MM.1S (cell line): ENCODE measurements around the gene UBE2E1.

Source experiments
- DNase-seq: peaks from one replicate; pipeline ENCODE4 v3.0.0-alpha.2; 2015
- H2AFZ ChIP-seq: fragments of 300-600 bp; sonication (generic); 2 replicates; pipeline ENCODE4 v1.6.0; 2016; ENCODE audit warnings: antibody characterized with exemption, low read length
- H3F3A ChIP-seq: fragments of 300-600 bp; sonication (generic); 2 replicates; pipeline ENCODE4 v1.6.1; 2016; ENCODE audit warnings: mild to moderate bottlenecking, antibody characterized with exemption, low read length, moderate library complexity, mixed read lengths; ENCODE audit not compliant: insufficient read depth
- H3K27ac ChIP-seq: fragments of 300-600 bp; sonication (generic); 2 replicates; pipeline ENCODE4 v1.5.1; 2016; ENCODE audit warnings: mild to moderate bottlenecking, low read length
- H3K27me3 ChIP-seq: fragments of 300-600 bp; sonication (generic); replicated peaks from 2 replicates; pipeline ENCODE4 v1.6.0; 2016; ENCODE audit warnings: low read length; ENCODE audit not compliant: insufficient read depth
- H3K36me3 ChIP-seq: fragments of 300-600 bp; sonication (generic); replicated peaks from 2 replicates; pipeline ENCODE4 v1.6.1; 2016; ENCODE audit warnings: mild to moderate bottlenecking, low read length, mixed read lengths; ENCODE audit not compliant: insufficient read depth
- H3K4me1 ChIP-seq: fragments of 300-600 bp; sonication (generic); 2 replicates; pipeline ENCODE4 v1.6.1; 2016; ENCODE audit warnings: low read length, mixed read lengths
- H3K4me2 ChIP-seq: fragments of 300-600 bp; sonication (generic); 2 replicates; pipeline ENCODE4 v1.6.0; 2016; ENCODE audit warnings: low read depth, low read length
- H3K4me3 ChIP-seq: fragments of 300-600 bp; sonication (generic); 2 replicates; pipeline ENCODE4 v1.5.1; 2016; ENCODE audit warnings: low read length, mixed read lengths
- H3K79me2 ChIP-seq: fragments of 300-600 bp; sonication (generic); 2 replicates; pipeline ENCODE4 v1.6.1; 2016; ENCODE audit warnings: mixed run types, low read length, mixed read lengths
- H3K9ac ChIP-seq: fragments of 300-600 bp; sonication (generic); 2 replicates; pipeline ENCODE4 v1.6.1; 2016; ENCODE audit warnings: low read length, mixed read lengths
- H3K9me2 ChIP-seq: fragments of 300-600 bp; sonication (generic); replicated peaks from 2 replicates; pipeline ENCODE4 v1.6.1; 2016; ENCODE audit warnings: mild to moderate bottlenecking, low read length, mixed read lengths; ENCODE audit not compliant: insufficient read depth
- H3K9me3 ChIP-seq: fragments of 300-600 bp; sonication (generic); replicated peaks from 2 replicates; pipeline ENCODE4 v1.6.1; 2016; ENCODE audit warnings: mild to moderate bottlenecking, low read length, mixed read lengths; ENCODE audit not compliant: insufficient read depth
- H4K20me1 ChIP-seq: fragments of 300-600 bp; sonication (generic); 2 replicates; pipeline ENCODE4 v1.6.1; 2016; ENCODE audit warnings: mild to moderate bottlenecking, low read length, moderate library complexity, mixed read lengths; ENCODE audit not compliant: insufficient read depth
- CTCF ChIP-seq: fragments of 300-600 bp; sonication (generic); IDR thresholded peaks from 2 replicates; pipeline ENCODE4 v1.5.1; 2016; ENCODE audit warnings: antibody characterized with exemption, low read length, mixed read lengths
- EZH2 ChIP-seq: fragments of 300-600 bp; sonication (generic); optimal IDR thresholded peaks from 2 replicates; pipeline ENCODE3; 2017; ENCODE audit warnings: low read depth, mild to moderate bottlenecking, antibody characterized with exemption, low read length, mixed read lengths
- EZH2phosphoT487 ChIP-seq: fragments of 300-600 bp; sonication (generic); IDR thresholded peaks from 2 replicates; pipeline ENCODE4 v1.6.1; 2018; ENCODE audit warnings: antibody characterized with exemption, low read length

The UBE2E1 gene

GRCh38 chr3:23762214-23762613 lies 43.5 kb upstream of the UBE2E1 start:
- no peak for TF ChIP-seq EZH2phosphoT487
- TF ChIP-seq EZH2 = no peak
- no peak for TF ChIP-seq CTCF
- Histone ChIP-seq H4K20me1 (no peaks in the 10 kb centered on the region), H3K27me3 (no peaks in the 10 kb centered on the region), H3K79me2 (no peaks in the 10 kb centered on the region), H3K27ac (no peak overlapping the region), H3K9me2 (no peaks in the 10 kb centered on the region), H3K9me3 (no peaks in the 10 kb centered on the region), H2AFZ (no peak overlapping the region), H3K4me3 (peak overlapping the region; percentile 10), H3K4me1 (peaks cover 7% of the 10 kb centered on the region; the same call in 1 of the 2 replicates), H3F3A (no peaks in the 10 kb centered on the region), H3K36me3 (no peaks in the 10 kb centered on the region), H3K4me2 (peak overlapping the region; percentile 45), H3K9ac (no peak overlapping the region)
- no peak for DNase-seq

- no peaks in the 10 kb centered on the region for H3K79me2 ChIP-seq
- H3K9me2 ChIP-seq = no peaks in the 10 kb centered on the region
- H4K20me1 ChIP-seq = no peaks in the 10 kb centered on the region
- no peaks in the 10 kb centered on the region for H3F3A ChIP-seq
- H3K27me3 ChIP-seq = no peaks in the 10 kb centered on the region
- peak overlapping the region; percentile 10 for H3K4me3 ChIP-seq
- no peak overlapping the region for H3K27ac ChIP-seq
- H3K4me2 ChIP-seq = peak overlapping the region; percentile 45
- TF ChIP-seq EZH2phosphoT487 (no peak), CTCF (no peak), EZH2 (no peak)
- no peak overlapping the region for H3K9ac ChIP-seq
- no peak for DNase-seq
- H2AFZ ChIP-seq = peak overlapping the region; percentile 42
- no peaks in the 10 kb centered on the region for H3K36me3 ChIP-seq
- no peaks in the 10 kb centered on the region for H3K9me3 ChIP-seq
- peaks cover 7% of the 10 kb centered on the region; the same call in 1 of the 2 replicates for H3K4me1 ChIP-seq
These were observed 42.8 kb upstream of the UBE2E1 start for GRCh38 chr3:23762759-23763477.

GRCh38 chr3:23764407-23764806 lies 41.3 kb upstream of the UBE2E1 start:
- no peaks in the 10 kb centered on the region for H3K36me3 ChIP-seq
- no peak overlapping the region for H2AFZ ChIP-seq
- H3K4me2 ChIP-seq = no peak overlapping the region
- TF ChIP-seq EZH2 (no peak), CTCF (no peak), EZH2phosphoT487 (no peak)
- H3K27me3 ChIP-seq = no peaks in the 10 kb centered on the region
- H3K9ac ChIP-seq = no peak overlapping the region
- no peak overlapping the region for H3K27ac ChIP-seq
- no peak overlapping the region for H3K4me3 ChIP-seq
- DNase-seq = no peak
- H3K4me1 ChIP-seq = peaks cover 7% of the 10 kb centered on the region; the same call in 1 of the 2 replicates
- H4K20me1 ChIP-seq = no peaks in the 10 kb centered on the region
- H3K79me2 ChIP-seq = no peaks in the 10 kb centered on the region
- no peaks in the 10 kb centered on the region for H3K9me2 ChIP-seq
- H3K9me3 ChIP-seq = no peaks in the 10 kb centered on the region
- no peaks in the 10 kb centered on the region for H3F3A ChIP-seq
